ENCODE data around the gene MRPL19.
A peak's percentile ranks its signal among the peaks of the same experiment; 100 is the strongest.

Gene MRPL19

DNA sequence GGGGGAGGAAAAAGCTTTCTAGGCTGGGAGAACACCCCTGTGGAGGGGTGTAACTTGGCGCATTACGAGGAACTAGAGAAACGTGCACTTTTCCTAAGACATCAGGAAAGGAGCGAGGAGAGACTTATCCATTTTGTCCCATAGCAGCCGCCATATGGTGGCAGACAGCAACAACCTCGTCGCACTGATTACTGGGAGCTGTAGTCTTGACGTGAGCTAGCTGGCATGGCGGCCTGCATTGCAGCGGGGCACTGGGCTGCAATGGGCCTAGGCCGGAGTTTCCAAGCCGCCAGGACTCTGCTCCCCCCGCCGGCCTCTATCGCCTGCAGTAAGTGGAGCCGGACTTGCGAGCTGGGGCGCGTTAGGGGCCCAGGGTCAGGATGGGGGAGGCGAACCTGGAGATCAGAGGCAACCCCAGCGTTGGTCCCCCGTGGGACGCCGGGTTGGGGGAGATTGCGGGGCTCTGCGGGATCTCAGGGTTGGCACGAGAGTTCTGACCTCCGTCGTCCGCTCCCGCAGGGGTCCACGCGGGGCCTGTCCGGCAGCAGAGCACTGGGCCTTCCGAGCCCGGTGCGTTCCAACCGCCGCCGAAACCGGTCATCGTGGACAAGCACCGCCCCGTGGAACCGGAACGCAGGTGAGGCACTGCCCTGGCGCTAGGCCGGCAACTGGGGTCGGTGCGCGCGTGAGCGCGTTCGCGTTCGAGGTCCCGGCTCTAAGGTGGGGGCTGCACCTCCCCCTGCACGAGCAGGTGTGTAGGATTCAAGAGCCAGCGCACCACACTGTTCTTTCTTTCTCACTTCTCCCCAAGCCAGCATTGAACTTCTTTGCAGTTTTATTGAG, at the start of gene MRPL19:
Gene MRPL19 (plus strand): TSS at position 201 of the 843 bp plus-strand sequence. CDS start 25 bp downstream, at position 226.
- peak; percentile 82 for DNase-seq
- H3K4me3 Mint-ChIP-seq = peak within 1 kb of the TSS; percentile 94
- peaks cover 50% of the 10 kb centered on the region for H3K36me3 Mint-ChIP-seq (ENCODE audit: low read depth)
- H3K9me3 Mint-ChIP-seq = no peaks in the 10 kb centered on the region
- H3K27me3 Mint-ChIP-seq = no peaks in the 10 kb centered on the region
- peak within 1 kb of the TSS; percentile 96 for H3K27ac Mint-ChIP-seq
- H3K4me1 Mint-ChIP-seq (ENCODE audit: low read depth) = peaks cover 40% of the 10 kb centered on the region

DNA sequence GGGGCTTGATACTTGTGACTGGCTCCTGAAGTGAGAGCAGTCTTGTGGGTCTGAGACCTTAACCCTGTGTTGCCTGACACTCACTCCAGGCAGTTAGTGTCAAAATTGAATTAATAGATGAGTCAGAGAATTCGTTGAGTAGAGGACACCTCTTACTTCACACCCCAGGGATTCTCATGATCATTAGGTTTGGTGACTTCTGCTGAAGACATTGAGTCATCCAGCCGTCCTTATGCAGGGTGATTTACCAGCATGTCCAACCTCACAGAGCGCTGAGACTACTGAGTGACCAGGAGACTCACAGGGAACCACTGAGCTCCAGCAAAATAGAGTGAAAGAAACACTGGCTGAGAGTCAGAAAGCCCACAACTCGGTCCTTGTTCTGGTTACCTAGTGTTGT, 49.8 kb upstream of the MRPL19 start:
- H3K4me3 Mint-ChIP-seq = no peak overlapping the region
- no peaks in the 10 kb centered on the region for H3K36me3 Mint-ChIP-seq (ENCODE audit: low read depth)
- H3K9me3 Mint-ChIP-seq = no peaks in the 10 kb centered on the region
- peaks cover 11% of the 10 kb centered on the region for H3K27me3 Mint-ChIP-seq
- DNase-seq = no peak
- H3K27ac Mint-ChIP-seq = no peak overlapping the region
- H3K4me1 Mint-ChIP-seq (ENCODE audit: low read depth) = peaks cover 1% of the 10 kb centered on the region

DNA sequence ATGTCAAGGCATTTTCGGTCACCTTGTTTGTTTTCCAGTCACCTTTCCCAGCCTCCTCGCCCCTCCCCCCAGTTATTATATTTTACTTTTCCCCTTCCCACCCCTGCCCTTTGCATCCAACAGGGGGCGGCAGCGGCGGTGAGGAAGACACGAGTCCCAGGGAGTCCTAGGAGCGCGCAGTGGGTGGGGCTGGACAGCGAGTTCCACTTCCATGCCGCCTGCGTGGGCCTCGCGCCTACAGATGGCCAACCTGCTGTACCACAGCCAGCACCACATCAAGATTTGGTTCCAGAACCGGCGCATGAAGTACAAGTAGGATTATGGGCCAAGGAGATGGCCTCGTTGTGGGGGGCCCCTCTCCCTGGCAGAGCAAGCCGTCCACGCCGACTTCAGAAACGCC, 48.6 kb upstream of the MRPL19 start:
- Mint-ChIP-seq H3K27ac (no peak overlapping the region), H3K4me1 (ENCODE audit: low read depth) (no peaks in the 10 kb centered on the region), H3K4me3 (no peak overlapping the region), H3K9me3 (no peaks in the 10 kb centered on the region), H3K36me3 (ENCODE audit: low read depth) (no peaks in the 10 kb centered on the region), H3K27me3 (peaks cover 10% of the 10 kb centered on the region)
- no peak for DNase-seq

DNA sequence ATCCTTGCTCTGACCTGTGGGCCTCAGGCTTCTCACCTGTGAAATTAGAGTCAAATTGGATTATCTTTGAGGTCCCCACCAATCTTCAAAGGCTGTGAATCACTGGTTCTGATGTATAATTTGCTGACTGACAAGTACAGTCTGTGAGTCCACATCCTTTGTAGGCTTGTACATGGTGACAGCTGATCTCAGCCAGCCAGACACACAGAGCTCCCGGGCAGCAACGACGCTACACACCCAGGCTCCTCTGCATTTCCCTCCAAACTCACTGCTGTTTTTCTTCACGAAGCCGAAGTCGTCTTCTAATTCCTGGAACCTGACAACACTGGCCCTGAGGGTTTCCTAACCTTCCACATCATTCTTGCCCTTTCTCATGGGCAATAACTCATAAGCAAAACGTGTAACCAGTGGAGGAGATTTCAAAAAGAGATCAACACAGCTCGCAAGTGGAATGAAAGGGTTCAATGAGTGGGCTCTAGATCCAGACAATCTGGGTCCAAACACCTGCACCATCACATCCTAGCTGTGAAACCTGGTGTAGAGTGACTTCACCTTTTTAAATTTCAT, 47.9 kb upstream of the MRPL19 start:
- no peak overlapping the region for H3K4me3 Mint-ChIP-seq
- no peaks in the 10 kb centered on the region for H3K9me3 Mint-ChIP-seq

DNA sequence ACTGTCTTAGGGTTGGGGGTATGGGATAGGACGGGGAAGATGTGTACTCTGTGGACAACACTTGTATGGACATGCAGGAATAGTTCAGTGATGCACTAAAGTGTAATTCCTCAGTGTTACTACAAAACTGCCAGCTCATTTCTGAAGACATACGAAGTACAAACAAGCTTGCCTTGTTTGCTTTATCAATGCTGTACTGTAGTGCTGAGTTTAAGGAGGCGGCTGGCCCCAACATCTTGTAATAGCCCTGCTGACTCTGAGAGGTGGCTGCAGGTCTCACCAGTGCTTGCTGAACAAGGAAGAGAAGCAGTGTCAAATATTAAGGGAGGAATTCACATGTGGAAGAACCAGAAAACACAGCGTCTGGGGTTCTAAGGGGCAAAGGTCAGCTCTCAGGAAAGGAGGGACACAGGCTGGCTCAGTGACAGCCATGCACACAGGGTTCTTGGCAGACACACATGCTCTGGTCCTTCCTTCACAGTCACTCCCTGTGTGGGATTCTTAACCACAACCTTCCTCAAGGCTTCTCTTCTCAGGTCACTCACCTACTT, 46.0 kb upstream of the MRPL19 start:
- Mint-ChIP-seq H3K27me3 (peaks cover 23% of the 10 kb centered on the region), H3K4me3 (no peak overlapping the region), H3K27ac (no peak overlapping the region), H3K36me3 (ENCODE audit: low read depth) (no peaks in the 10 kb centered on the region), H3K9me3 (no peaks in the 10 kb centered on the region), H3K4me1 (ENCODE audit: low read depth) (no peaks in the 10 kb centered on the region)
- DNase-seq = no peak

More for the DNA sequence above, 47.9 kb upstream of the MRPL19 start:
- Mint-ChIP-seq H3K27ac (no peak overlapping the region), H3K27me3 (peaks cover 6% of the 10 kb centered on the region), H3K36me3 (ENCODE audit: low read depth) (no peaks in the 10 kb centered on the region), H3K4me1 (ENCODE audit: low read depth) (no peaks in the 10 kb centered on the region)
- DNase-seq = no peak

DNA sequence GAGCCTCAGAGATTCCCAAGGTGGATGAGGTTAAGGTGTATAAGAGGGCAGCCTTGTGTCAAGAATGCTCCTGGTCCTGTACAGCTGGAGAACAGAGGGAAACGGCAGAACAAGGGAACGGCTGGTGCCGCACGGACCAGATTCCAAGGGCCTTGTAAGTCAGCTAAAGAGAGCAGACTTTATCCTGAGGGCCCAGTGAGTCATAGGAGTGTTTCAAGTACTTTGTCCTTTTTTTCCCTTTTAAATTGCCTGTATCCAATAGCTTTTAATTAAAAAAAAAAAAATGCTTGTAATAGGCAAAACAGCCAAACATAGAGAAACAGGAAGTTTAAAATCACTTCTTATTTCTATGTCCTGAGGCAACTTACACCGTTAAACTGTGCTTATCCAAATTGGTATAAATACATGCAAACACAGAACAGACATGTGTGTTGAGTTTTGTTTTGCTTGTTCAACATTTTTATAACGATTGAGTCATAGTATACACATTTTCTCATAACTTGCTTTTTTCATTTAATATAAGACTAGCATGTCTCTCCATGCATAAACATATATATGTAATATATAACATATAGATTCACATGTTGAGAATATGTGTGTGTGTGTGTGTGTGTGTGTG, 43.8 kb upstream of the MRPL19 start:
- Mint-ChIP-seq H3K4me3 (no peak overlapping the region), H3K27me3 (peaks cover 43% of the 10 kb centered on the region), H3K36me3 (ENCODE audit: low read depth) (no peaks in the 10 kb centered on the region), H3K27ac (no peak overlapping the region), H3K4me1 (ENCODE audit: low read depth) (no peaks in the 10 kb centered on the region), H3K9me3 (no peaks in the 10 kb centered on the region)
- no peak for DNase-seq

DNA sequence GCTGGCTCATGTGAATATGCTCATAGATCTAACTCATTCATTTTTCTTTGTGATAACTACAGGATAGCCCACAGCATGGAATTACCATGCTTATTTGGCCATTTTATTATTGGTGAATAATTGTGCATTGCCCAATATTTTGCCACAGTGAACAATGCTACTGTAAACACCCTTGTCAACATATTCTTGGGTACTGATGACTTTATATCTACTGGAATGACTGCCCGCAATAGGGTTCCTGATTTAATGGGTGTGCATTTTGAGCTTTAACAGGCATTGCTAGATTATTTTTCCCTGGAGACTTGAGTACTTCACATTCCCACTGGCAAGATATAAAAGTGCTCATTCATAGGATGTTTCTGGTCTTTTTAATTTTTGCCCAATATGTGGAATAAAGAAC, 43.1 kb upstream of the MRPL19 start:
- Mint-ChIP-seq H3K4me1 (ENCODE audit: low read depth) (no peaks in the 10 kb centered on the region), H3K27me3 (peaks cover 50% of the 10 kb centered on the region), H3K4me3 (no peak overlapping the region), H3K36me3 (ENCODE audit: low read depth) (no peaks in the 10 kb centered on the region), H3K9me3 (no peaks in the 10 kb centered on the region), H3K27ac (no peak overlapping the region)
- DNase-seq = no peak

DNA sequence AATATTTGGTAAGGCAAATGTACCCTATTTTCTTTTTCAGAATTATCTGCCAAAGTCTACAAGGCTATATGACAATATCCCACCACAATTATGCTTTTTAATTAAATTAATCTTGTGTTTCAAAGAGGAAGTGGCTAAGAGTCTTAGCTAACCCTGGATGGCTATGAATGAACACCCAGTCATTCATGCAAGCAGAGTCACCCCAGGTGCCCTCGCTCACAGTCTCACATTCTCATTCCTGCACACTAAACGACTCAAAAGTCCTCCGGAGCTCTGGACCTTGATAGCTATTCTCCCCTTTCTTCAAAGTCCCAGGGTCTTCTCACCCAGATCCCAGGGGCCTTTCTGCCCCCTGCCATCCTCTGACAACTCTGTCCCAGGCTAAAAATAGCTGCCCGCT, 42.1 kb upstream of the MRPL19 start:
- Mint-ChIP-seq H3K4me3 (no peak overlapping the region), H3K27ac (no peak overlapping the region), H3K27me3 (peaks cover 60% of the 10 kb centered on the region), H3K9me3 (no peaks in the 10 kb centered on the region), H3K4me1 (ENCODE audit: low read depth) (no peaks in the 10 kb centered on the region), H3K36me3 (ENCODE audit: low read depth) (no peaks in the 10 kb centered on the region)
- DNase-seq = no peak

DNA sequence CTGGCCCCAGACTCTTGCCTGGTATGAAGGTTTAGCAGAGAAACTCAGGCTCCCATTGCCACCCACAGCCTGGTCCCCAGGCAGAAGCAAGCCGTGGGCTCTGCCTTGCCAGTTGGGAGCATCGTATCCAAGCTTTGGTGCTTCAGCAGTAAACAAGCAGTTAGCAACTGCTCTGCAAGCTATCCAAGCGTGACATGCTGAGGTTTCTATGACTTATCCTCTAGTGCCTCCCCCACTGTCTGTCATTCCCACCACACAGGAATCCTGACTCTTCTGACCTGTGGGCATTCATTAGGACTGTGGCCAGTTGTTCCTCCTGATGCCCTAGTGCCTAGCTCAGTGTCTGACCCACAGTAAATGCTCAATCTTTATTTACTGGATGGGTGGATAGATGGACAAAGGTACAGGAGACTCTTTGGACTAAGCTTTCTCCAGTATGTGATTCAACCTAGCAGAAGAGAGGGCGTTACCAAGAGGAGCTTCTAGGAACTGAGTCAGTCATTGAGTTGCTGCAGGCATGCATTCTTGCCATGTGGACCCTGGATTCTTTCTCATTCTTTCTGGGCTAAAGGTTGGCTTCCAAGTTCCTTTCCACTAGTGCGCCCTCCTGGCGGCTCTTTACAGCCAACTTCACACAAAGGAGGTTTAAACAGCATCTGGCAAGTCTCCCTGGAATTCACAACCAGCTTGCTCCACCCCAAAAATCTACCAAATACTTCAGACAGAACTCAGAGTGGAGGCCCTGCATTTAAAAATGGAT, 40.6 kb upstream of the MRPL19 start:
- DNase-seq = no peak
- Mint-ChIP-seq H3K27ac (no peak overlapping the region), H3K4me1 (ENCODE audit: low read depth) (no peaks in the 10 kb centered on the region), H3K36me3 (ENCODE audit: low read depth) (no peaks in the 10 kb centered on the region), H3K9me3 (no peaks in the 10 kb centered on the region), H3K27me3 (peaks cover 69% of the 10 kb centered on the region), H3K4me3 (no peak overlapping the region)

DNA sequence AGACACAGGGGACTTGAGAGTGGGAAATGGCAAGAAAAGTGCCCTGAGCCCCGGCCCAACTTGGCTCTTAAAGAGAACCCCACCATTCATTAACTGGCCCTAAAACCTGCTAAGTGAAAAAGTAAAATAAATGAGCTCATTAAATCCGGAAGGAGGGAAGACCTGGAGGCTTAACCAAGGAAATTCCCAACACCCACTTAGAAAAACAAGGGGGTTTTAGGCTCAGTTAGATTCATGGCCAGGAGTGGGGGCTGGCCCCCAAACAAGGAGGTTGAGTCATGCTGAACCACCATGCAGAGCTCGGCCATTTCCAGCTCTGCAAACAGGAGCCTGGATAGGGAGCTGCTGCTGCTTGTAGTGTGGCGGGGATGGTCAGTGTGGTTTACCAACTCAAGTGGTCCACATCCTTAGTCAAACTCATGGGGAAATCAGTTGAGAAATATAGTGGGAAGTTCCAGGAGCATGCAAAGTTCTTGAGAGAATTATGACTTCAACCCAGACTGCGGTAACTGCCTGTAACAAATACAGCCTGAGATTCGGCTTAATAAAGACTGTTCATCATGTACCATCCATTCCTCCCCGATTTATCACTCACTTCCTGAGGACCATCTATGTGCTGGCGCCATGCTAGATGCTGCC, 39.7 kb upstream of the MRPL19 start:
- H3K36me3 Mint-ChIP-seq (ENCODE audit: low read depth) = no peaks in the 10 kb centered on the region
- H3K27ac Mint-ChIP-seq = no peak overlapping the region
- peaks cover 73% of the 10 kb centered on the region for H3K27me3 Mint-ChIP-seq
- H3K4me3 Mint-ChIP-seq = no peak overlapping the region
- no peaks in the 10 kb centered on the region for H3K4me1 Mint-ChIP-seq (ENCODE audit: low read depth)
- no peaks in the 10 kb centered on the region for H3K9me3 Mint-ChIP-seq
- no peak for DNase-seq

DNA sequence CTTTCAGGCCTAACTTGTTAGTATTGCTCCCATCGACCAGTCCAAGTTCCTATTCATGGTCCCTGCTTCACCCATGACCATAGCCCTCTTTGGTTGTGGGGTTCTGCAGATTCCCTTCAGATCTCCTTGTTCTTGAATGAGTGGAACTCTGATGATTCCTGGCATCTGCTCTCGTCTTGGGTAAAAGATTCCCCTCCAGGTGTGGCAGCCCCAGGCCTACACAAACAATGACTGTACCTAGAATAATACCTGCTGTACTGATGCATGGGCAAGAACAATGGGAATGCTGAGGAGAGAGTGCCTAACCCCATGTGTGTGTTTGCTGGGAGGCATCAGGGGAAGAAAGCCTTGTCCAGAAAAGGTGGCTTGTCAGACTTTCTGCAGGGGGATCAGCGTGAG, 39.2 kb upstream of the MRPL19 start:
- Mint-ChIP-seq H3K9me3 (no peaks in the 10 kb centered on the region), H3K27me3 (peaks cover 79% of the 10 kb centered on the region)
- no peak for DNase-seq

DNA sequence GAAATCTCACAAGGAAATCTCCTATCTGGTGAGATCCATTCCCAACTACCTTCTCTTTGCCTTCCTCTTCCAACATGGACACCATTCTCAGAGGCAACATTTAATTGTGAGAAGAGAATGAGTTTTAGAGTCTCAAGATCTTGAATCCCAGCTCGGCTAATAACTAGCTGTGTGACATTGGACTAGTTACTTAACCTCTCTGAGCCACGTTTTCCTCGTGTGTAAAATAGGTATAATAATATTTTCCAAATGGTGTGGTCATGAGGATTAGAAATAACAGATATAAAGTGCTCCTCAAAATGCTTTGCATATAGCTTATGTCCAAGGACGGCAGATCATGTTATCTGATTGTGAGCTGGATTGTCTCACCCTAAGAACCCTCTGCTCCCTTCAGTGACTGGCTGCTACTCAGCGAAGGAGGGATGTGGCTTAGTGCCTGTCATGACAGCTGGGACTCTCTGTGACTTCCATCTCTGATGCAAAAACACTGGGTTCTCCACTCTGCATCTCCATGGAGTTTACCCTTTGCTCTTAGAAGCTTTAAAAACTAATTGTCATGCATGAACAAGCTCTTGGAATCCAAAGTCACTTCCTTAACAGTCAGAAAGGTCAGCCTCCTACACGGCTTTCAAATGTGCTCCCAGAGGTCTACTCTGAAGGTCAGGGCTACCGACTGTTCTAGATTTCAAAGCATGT, 38.4 kb upstream of the MRPL19 start:
- Mint-ChIP-seq H3K9me3 (no peaks in the 10 kb centered on the region), H3K27ac (no peak overlapping the region), H3K27me3 (peaks cover 82% of the 10 kb centered on the region), H3K4me1 (ENCODE audit: low read depth) (no peaks in the 10 kb centered on the region), H3K36me3 (ENCODE audit: low read depth) (no peaks in the 10 kb centered on the region), H3K4me3 (no peak overlapping the region)
- DNase-seq = no peak

More for the DNA sequence above, 39.2 kb upstream of the MRPL19 start:
- H3K36me3 Mint-ChIP-seq (ENCODE audit: low read depth) = no peaks in the 10 kb centered on the region
- H3K4me1 Mint-ChIP-seq (ENCODE audit: low read depth) = no peaks in the 10 kb centered on the region
- H3K4me3 Mint-ChIP-seq = no peak overlapping the region
- H3K27ac Mint-ChIP-seq = no peak overlapping the region

DNA sequence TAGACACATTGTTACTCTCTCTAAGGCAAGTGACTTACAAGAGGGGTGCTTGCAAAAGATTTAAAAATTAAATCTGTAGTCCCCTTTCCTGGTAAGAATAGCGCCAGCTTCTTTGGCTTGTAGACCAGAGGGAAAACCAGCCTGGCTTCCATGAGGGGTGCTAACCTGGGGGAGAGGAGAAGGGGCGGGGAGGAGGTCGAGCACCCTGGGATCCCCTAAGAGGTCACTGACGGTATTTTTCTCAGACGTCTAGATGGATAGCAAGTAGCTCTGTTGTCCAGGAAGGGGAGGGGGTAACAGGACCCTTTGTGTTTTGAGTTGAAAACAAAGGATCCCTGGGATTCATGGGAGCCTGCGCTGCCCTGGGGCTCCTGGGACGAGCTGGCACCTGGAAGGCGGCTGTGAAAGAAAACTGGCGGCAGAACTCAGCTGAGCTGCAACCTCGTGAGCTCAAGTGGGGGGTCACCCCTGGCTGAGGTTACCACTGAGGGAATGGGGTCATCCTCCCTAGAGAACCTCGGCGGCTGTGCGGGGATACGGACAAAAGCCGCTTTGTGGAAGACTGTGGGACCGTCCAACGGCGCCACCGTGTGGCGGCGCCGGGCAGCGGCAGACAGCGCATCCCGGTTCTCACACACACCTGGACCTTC, 37.8 kb upstream of the MRPL19 start:
- peaks cover 81% of the 10 kb centered on the region for H3K27me3 Mint-ChIP-seq
- H3K4me3 Mint-ChIP-seq = no peak overlapping the region
- no peaks in the 10 kb centered on the region for H3K9me3 Mint-ChIP-seq
- H3K27ac Mint-ChIP-seq = no peak overlapping the region
- DNase-seq = peak; percentile 67
- H3K4me1 Mint-ChIP-seq (ENCODE audit: low read depth) = no peaks in the 10 kb centered on the region
- no peaks in the 10 kb centered on the region for H3K36me3 Mint-ChIP-seq (ENCODE audit: low read depth)
